Esophagus squamous epithelium (tissue), 5 donors: ENCODE results near the gene PRKAR1B. TPM values are rescaled to one million over a fixed set of nuclear protein-coding genes. Genes with fewer than 3 reads are reported as not detected.

Source experiments
- DNase-seq: peaks from one replicate; lab custom pipeline; 2025; lab: John Stamatoyannopoulos, UW
- H3K27ac ChIP-seq, 4 donors: fragments of 200-600 bp; sonication (generic); one replicate each; pipeline ENCODE4 v1.5.1; 2016 to 2019; ENCODE audit warnings: mild to moderate bottlenecking in 1 of 4
- H3K27me3 ChIP-seq, 4 donors: fragments of 200-600 bp; sonication (generic); 1 replicate in 3 of 4; 2 replicates in 1 of 4; pipeline versions ENCODE4 v1.5.1 to v1.6.0; 2017 to 2021; ENCODE audit warnings: antibody characterized with exemption in 1 of 4
- H3K36me3 ChIP-seq, 3 donors: fragments of 200-600 bp; sonication (generic); one replicate each; pipeline ENCODE4 v1.5.1; 2016 to 2019
- H3K4me1 ChIP-seq, 3 donors: fragments of 200-600 bp; sonication (generic); one replicate each; pipeline ENCODE4 v1.5.1; 2017 to 2019
- H3K4me3 ChIP-seq, 4 donors: fragments of 200-600 bp; sonication (generic); 1 replicate in 3 of 4; 2 replicates in 1 of 4; pipeline ENCODE4 v1.5.1; 2016 to 2019; ENCODE audit warnings: mild to moderate bottlenecking in 2 of 4, moderate library complexity in 1 of 4
- H3K9me3 ChIP-seq, 3 donors: fragments of 200-600 bp; sonication (generic); one replicate each; pipeline ENCODE4 v1.5.1; 2016 to 2019
- CTCF ChIP-seq, 6 experiments: fragments of 450-650 bp in 4 of 6; fragments of 200-600 bp in 2 of 6; sonication (generic) in 2 of 6; IDR thresholded peaks; one replicate each; pipeline ENCODE4 v1.5.1; 2016 to 2019; ENCODE audit warnings: antibody characterized with exemption in 6 of 6, mild to moderate bottlenecking in 4 of 6, moderate library complexity in 4 of 6
- POLR2A ChIP-seq, 4 donors: fragments of 450-650 bp; IDR thresholded peaks; one replicate each; pipeline ENCODE4 v1.6.1; 2017; ENCODE audit warnings: antibody characterized with exemption in 4 of 4, mild to moderate bottlenecking in 4 of 4, moderate library complexity in 3 of 4
- WGBS, 2 donors: methylation state at CpG; one replicate each; pipeline ENCODE4 v1.1.5; 2018; 5-methylcytosine and 5-hydroxymethylcytosine counted together
- intact Hi-C: fragments of 100-400 bp; cut with DNase I; formaldehyde crosslinking; loops from one replicate; pipeline ENCODE4 v1.15.0; 2022
- total RNA-seq, 4 donors: library from RNA; depleted of rRNA; stranded (reverse); fragments of >200 nt; gene quantifications; one replicate each; pipeline ENCODE4 v1.1.0, GENCODE V29; 2016
- donor health status: DM: yes; HTN: yes; CAD: no.

The PRKAR1B gene
- total RNA-seq, 4 donors from 2014 or later, result 10.2 to 13.1 (median 12.5) TPM

GRCh38 chr7:505171-505570 lies 221.9 kb downstream of the PRKAR1B start:
- no peaks in the 10 kb centered on the region for H3K9me3 ChIP-seq
- intact Hi-C loops, result no loop called here
- peaks cover 0 to 23% (median 6%) of the 10 kb centered on the region in 3 donors for H3K4me1 ChIP-seq
- WGBS, 2 donors, result 70 to 92% methylated on average over 4 to 9 of the region's 16 CpGs
- no peaks in the 10 kb centered on the region for H3K27me3 ChIP-seq
- H3K4me3 ChIP-seq, result no peak overlapping the region
- H3K36me3 ChIP-seq, result peaks cover 0 to 65% (median 8%) of the 10 kb centered on the region in 3 donors
- no peak overlapping the region for H3K27ac ChIP-seq
- DNase-seq, result no peak
- TF ChIP-seq POLR2A (IDR thresholded peaks at IDR 0.05) (no peak), CTCF (IDR thresholded peaks at IDR 0.05) (no peak)

- Histone ChIP-seq H3K27ac (peak overlapping the region in 3 of 4 donors; percentile 21 to 46 (median 30)), H3K36me3 (peaks cover 0 to 64% (median 10%) of the 10 kb centered on the region in 3 donors), H3K4me1 (peaks cover 0 to 23% (median 6%) of the 10 kb centered on the region in 3 donors), H3K9me3 (no peaks in the 10 kb centered on the region), H3K4me3 (no peak overlapping the region), H3K27me3 (no peaks in the 10 kb centered on the region)
- intact Hi-C loops, result no loop called here
- no peak for DNase-seq
- TF ChIP-seq CTCF (IDR thresholded peaks at IDR 0.05), result no peak
- TF ChIP-seq POLR2A (IDR thresholded peaks at IDR 0.05), result no peak
- WGBS, 2 donors, result 71 to 83% methylated on average over 5 of the region's 34 CpGs
Measured at GRCh38 chr7:504221-505111, 222.6 kb downstream of the PRKAR1B start.

- Histone ChIP-seq H3K4me1 (peaks cover 0 to 23% (median 6%) of the 10 kb centered on the region in 3 donors), H3K9me3 (no peaks in the 10 kb centered on the region), H3K27ac (peak overlapping the region in 2 of 4 donors; percentile 39 to 46), H3K27me3 (no peaks in the 10 kb centered on the region), H3K36me3 (peaks cover 0 to 64% (median 10%) of the 10 kb centered on the region in 3 donors), H3K4me3 (no peak overlapping the region)
- TF ChIP-seq POLR2A (IDR thresholded peaks at IDR 0.05) (no peak), CTCF (IDR thresholded peaks at IDR 0.05) (no peak)
- no peak for DNase-seq
- intact Hi-C loops, result no loop called here
- WGBS, 2 donors, result 60% methylated on average over 8 of the region's 20 CpGs; no CpG with 5 or more reads in 1 of the 2 donors
Measured at GRCh38 chr7:503575-504111, 223.4 kb downstream of the PRKAR1B start.

GRCh38 chr7:502296-502695 lies 224.8 kb downstream of the PRKAR1B start:
- H3K36me3 ChIP-seq, result peaks cover 0 to 61% (median 10%) of the 10 kb centered on the region in 3 donors
- no peak overlapping the region for H3K27ac ChIP-seq
- intact Hi-C loops, result no loop called here
- no peaks in the 10 kb centered on the region for H3K9me3 ChIP-seq
- no peak overlapping the region for H3K4me3 ChIP-seq
- DNase-seq, result no peak
- WGBS, 2 donors, result 83 to 94% methylated on average over 2 to 7 of the region's 13 CpGs
- H3K27me3 ChIP-seq, result no peaks in the 10 kb centered on the region
- peaks cover 0 to 23% (median 6%) of the 10 kb centered on the region in 3 donors for H3K4me1 ChIP-seq
- TF ChIP-seq POLR2A (IDR thresholded peaks at IDR 0.05), result no peak
- TF ChIP-seq CTCF (IDR thresholded peaks at IDR 0.05), result no peak

GRCh38 chr7:501526-501925 lies 225.6 kb downstream of the PRKAR1B start:
- whole genome bisulfite sequencing, 2 donors, result 82 to 85% methylated on average over 7 of the region's 7 CpGs
- H3K27ac ChIP-seq, result no peak overlapping the region
- DNase-seq, result no peak
- TF ChIP-seq CTCF (IDR thresholded peaks at IDR 0.05) (no peak), POLR2A (IDR thresholded peaks at IDR 0.05) (no peak)
- H3K4me1 ChIP-seq, result peaks cover 0 to 29% (median 6%) of the 10 kb centered on the region in 3 donors
- H3K36me3 ChIP-seq, result peaks cover 0 to 53% (median 10%) of the 10 kb centered on the region in 3 donors
- intact Hi-C loops, result no loop called here
- H3K4me3 ChIP-seq, result no peak overlapping the region
- no peaks in the 10 kb centered on the region for H3K9me3 ChIP-seq
- H3K27me3 ChIP-seq, result no peaks in the 10 kb centered on the region
